HL-60 (cell line): ENCODE measurements around the gene RBL2.

Source experiments
- CTCF ChIP-seq: IDR thresholded peaks from one replicate; pipeline ENCODE4 v1.5.1; 2011; ENCODE audit warnings: low read length, control low read depth, inconsistent platforms; ENCODE audit not compliant: insufficient read depth
- GABPA ChIP-seq: IDR thresholded peaks from 2 replicates; pipeline ENCODE4 v1.6.1; 2012; ENCODE audit warnings: low read depth
- POLR2AphosphoS5 ChIP-seq: IDR thresholded peaks from 2 replicates; pipeline ENCODE4 v1.6.1; 2012; ENCODE audit warnings: low read depth
- TF ChIP-seq, protein P1 (sequence below): IDR thresholded peaks from 2 replicates; pipeline ENCODE4 v1.6.1; 2012; ENCODE audit warnings: low read depth; ENCODE audit not compliant: insufficient replicate concordance

DNA sequence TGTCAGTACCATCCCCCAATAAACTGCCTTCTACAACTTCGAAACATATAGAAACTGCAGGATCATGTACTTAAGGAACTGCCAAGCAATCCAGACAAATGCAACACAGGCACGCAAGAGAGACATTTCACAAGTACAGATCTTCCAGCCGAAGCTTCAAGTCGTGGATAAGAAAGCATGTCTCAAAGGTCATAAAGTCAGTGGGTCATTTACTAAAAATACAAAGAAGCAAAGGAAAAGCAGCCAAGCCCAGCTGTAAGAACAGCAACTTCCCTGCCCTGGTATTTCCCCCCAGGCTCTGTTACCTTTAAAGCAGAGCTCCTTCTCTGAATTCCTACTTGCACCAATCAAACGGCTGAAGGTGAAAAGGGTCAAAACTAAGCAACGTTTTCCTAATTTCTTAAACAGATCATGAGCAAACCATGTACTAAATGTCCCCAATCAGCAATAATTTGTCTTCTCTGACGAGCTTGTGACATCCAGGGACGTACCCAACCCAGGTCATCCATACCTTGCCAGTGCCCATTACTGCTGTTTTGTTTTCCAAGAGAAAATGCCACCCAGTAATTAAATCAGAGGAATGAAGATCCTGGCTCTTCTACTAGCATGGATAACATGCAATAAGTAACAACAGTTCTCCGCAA is 67.1 kb downstream of the RBL2 start:
- TF ChIP-seq CTCF (no peak), POLR2AphosphoS5 (no peak), GABPA (no peak)
- TF ChIP-seq, protein P1, sequence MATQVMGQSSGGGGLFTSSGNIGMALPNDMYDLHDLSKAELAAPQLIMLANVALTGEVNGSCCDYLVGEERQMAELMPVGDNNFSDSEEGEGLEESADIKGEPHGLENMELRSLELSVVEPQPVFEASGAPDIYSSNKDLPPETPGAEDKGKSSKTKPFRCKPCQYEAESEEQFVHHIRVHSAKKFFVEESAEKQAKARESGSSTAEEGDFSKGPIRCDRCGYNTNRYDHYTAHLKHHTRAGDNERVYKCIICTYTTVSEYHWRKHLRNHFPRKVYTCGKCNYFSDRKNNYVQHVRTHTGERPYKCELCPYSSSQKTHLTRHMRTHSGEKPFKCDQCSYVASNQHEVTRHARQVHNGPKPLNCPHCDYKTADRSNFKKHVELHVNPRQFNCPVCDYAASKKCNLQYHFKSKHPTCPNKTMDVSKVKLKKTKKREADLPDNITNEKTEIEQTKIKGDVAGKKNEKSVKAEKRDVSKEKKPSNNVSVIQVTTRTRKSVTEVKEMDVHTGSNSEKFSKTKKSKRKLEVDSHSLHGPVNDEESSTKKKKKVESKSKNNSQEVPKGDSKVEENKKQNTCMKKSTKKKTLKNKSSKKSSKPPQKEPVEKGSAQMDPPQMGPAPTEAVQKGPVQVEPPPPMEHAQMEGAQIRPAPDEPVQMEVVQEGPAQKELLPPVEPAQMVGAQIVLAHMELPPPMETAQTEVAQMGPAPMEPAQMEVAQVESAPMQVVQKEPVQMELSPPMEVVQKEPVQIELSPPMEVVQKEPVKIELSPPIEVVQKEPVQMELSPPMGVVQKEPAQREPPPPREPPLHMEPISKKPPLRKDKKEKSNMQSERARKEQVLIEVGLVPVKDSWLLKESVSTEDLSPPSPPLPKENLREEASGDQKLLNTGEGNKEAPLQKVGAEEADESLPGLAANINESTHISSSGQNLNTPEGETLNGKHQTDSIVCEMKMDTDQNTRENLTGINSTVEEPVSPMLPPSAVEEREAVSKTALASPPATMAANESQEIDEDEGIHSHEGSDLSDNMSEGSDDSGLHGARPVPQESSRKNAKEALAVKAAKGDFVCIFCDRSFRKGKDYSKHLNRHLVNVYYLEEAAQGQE: no peak
